ENCODE results near the gene FNDC5.

GRCh38 chr1:32864375-32865019, 6.2 kb downstream of the FNDC5 start:
- no peak for TF ChIP-seq CTCF (IDR thresholded peaks at IDR 0.05; ENCODE audit: borderline replicate concordance, extremely low read depth, low read length, poor library complexity, severe bottlenecking)
- no peak for TF ChIP-seq EZH2 (IDR thresholded peaks at IDR 0.05; ENCODE audit: borderline replicate concordance, low read depth, low read length, severe bottlenecking)

All from DND-41 (cell line).